ENCODE results near the gene CORO6.

The CORO6 gene

DNA sequence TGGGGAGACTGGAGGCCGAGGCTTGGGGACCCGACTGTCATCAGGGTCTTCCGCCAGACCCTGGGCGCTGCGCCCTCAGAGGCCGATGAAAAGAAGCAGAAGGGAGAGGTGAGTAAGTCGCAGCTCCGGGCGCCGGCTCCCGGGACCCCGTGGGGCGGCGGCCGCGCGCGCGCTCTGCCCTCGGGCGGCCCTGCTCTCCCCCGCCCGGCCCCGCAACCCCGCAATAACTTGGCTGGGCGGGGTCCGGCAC lies 55.5 kb downstream of the CORO6 start:
- no peak for DNase-seq (ENCODE audit: extremely low read depth in 1 of 2, low read depth in 1 of 2)

DNA sequence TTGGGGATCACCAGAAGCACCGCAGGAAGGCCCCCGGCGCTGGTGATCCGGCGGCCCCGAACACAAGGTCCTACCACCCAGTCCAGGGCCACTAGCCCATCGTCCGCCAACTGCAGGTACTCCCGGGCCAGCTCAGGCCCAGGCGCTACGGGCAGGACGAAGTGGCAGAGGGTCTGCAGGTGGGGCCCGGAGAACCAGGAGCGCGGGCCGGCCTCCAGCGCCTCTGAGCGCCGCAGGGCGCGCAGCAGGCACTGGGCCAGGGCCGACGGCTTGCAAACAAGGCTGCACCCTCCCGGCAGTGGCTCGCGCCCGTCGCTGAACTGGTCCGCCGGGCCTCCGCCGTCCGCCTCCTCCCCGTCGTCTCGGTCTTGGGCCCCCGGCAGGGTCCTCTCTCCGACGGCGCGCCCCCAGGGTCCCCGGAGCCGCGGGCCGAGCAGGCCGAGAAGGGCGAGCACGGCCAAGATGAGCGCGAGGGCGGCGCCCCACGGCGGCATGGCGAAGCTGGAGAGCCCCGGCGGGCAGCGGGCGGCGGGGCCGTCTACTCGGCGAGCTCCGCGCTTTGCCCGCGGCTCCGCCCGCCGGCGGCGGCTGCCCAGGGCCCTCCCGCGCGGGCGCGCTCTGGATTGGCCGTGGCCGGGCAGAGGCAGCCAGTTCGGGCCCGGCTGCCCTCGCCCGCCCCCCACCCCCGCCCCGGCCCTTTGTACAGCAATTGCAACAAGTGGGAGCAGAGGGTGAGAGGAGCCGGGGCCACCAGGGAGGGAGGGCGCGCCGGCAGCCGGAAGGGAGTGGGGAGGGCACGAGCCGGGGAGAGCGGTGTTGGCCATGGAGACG lies 56.0 kb downstream of the CORO6 start, which contains the start of gene ABHD15:
Gene ABHD15, minus strand, starts transcription at position 565 of the 831 bp plus-strand sequence. Its CDS starts 71 bp downstream, at position 494.
- DNase-seq (ENCODE audit: extremely low read depth in 1 of 2, low read depth in 1 of 2): no peak

DNA sequence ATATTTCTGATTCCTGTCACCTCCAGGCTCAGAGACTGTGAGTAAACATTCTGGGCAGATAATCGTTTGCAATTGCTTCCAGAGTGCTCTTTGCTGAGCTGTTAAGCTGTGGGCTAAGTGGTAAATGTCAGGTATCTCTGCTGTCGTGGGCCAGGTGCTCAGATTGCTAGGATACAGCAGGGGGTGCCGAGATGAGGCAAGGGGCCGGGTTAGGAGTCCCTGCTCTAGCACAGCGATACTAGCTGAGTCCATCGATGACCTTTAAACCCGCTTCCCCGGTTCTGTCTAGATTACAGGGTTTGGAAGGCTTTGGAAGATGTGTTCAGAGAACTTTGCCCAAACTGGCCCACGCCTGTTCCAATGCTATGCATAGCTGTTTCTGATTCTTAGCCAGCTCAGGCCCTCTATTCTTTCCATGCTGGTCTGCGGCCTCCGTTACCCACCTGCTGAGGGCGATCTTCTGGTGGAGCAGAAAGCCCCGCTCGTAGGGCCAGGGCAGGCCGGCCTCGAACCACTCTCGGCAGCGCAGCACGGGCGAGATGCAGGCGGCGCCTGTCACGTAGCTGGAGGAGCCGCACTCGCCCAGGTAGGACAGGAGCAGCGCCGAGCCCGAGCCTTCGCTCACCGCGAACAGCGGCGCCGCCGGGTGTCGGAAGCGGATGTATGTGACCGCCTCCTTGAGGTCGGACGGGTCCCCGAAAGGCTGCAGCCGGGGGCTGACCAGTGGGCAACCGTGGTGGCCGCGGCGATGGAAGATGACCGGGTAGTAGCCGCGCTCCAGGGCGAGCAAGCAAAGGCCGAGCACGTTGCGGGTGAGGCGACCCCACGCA lies 56.9 kb downstream of the CORO6 start:
- no peak for DNase-seq (ENCODE audit: extremely low read depth in 1 of 2, low read depth in 1 of 2)
